KBM-7 (cell line): ENCODE results near the gene UGT1A9.
"Not testable (repeated sequence)": the region's sequence is repeated elsewhere in the genome, so short reads cannot be mapped to it uniquely, and the experiment has no call there.

Experiments
- DNase-seq: peaks from one replicate; pipeline ENCODE4 v3.0.0-alpha.2; 2015
- in situ Hi-C: fragments of 300-500 bp; cut with MboI; formaldehyde crosslinking; loops from 2 replicates; pipeline ENCODE4 v1.14.3; 2020; ENCODE audit warnings: low sequenced_read_pairs, low pct_unique_long_range_greater_than_20kb, mixed read lengths

The UGT1A9 gene

GRCh38 chr2:233676046-233676445 is 4.3 kb downstream of the UGT1A9 start:
- DNase-seq = no peak
- in situ Hi-C loops = no loop called here

GRCh38 chr2:233679196-233679595 is 7.5 kb downstream of the UGT1A9 start:
- no peak for DNase-seq
- in situ Hi-C loops = no loop called here

GRCh38 chr2:233680361-233681045 is 8.8 kb downstream of the UGT1A9 start:
- in situ Hi-C loops = no loop called here
- no peak for DNase-seq

GRCh38 chr2:233681521-233682099 is 9.9 kb downstream of the UGT1A9 start, which contains the start of gene UGT1A7:
UGT1A7 (plus strand) TSS chr2:233681901; CDS start chr2:233681938, 37 bp downstream.
- DNase-seq = no peak
- in situ Hi-C loops = no loop called here

- no peak for DNase-seq
- in situ Hi-C loops = no loop called here
Measured at GRCh38 chr2:233684640-233685039, 12.9 kb downstream of the UGT1A9 start.

GRCh38 chr2:233686928-233687327 is 15.2 kb downstream of the UGT1A9 start:
- DNase-seq = no peak
- in situ Hi-C loops = no loop called here

- in situ Hi-C loops = no loop called here
- DNase-seq = no peak
Measured at GRCh38 chr2:233688341-233688740, 16.6 kb downstream of the UGT1A9 start.

GRCh38 chr2:233689031-233689430 is 17.3 kb downstream of the UGT1A9 start:
- DNase-seq = no peak
- in situ Hi-C loops = no loop called here

GRCh38 chr2:233689501-233689900 is 17.8 kb downstream of the UGT1A9 start:
- in situ Hi-C loops = no loop called here
- DNase-seq = no peak

GRCh38 chr2:233690444-233690843 is 18.7 kb downstream of the UGT1A9 start:
- DNase-seq = no peak
- in situ Hi-C loops = no loop called here

- no peak for DNase-seq
- in situ Hi-C loops = no loop called here
Measured at GRCh38 chr2:233691443-233692433, 20.0 kb downstream of the UGT1A9 start.

GRCh38 chr2:233692648-233693047 is 20.9 kb downstream of the UGT1A9 start, which contains the start of gene UGT1A6:
UGT1A6 (plus strand) TSS chr2:233692890; CDS start chr2:233693005, 115 bp downstream.
- DNase-seq = no peak
- in situ Hi-C loops = no loop called here

- in situ Hi-C loops = no loop called here
- no peak for DNase-seq
Measured at GRCh38 chr2:233693963-233694362, 22.3 kb downstream of the UGT1A9 start.

GRCh38 chr2:233698740-233699139 is 27.0 kb downstream of the UGT1A9 start:
- no peak for DNase-seq
- in situ Hi-C loops = no loop called here

- DNase-seq = no peak
- in situ Hi-C loops = no loop called here
Measured at GRCh38 chr2:233699424-233700027, 27.8 kb downstream of the UGT1A9 start.

GRCh38 chr2:233700028-233700635 is 28.4 kb downstream of the UGT1A9 start:
- in situ Hi-C loops = no loop called here

GRCh38 chr2:233700842-233701241 is 29.1 kb downstream of the UGT1A9 start:
- DNase-seq, in situ Hi-C loops: not testable (repeated sequence)

More at GRCh38 chr2:233700028-233700635, 28.4 kb downstream of the UGT1A9 start:
- DNase-seq = peak; percentile 4

- DNase-seq = no peak
Measured at GRCh38 chr2:233702238-233702637, 30.5 kb downstream of the UGT1A9 start.

More at GRCh38 chr2:233702238-233702637, 30.5 kb downstream of the UGT1A9 start:
- in situ Hi-C loops = no loop called here
